GM12878 (cell line): ENCODE data around the gene COPS8. TPM values are rescaled to one million over a fixed set of nuclear protein-coding genes. Genes with fewer than 3 reads are reported as not detected.

Experiments
- CBFB ChIP-seq: IDR thresholded peaks from 2 replicates; pipeline ENCODE4 v1.6.1; 2016; ENCODE audit warnings: antibody characterized with exemption, low read depth
- CHD1 ChIP-seq: IDR thresholded peaks from 2 replicates; pipeline ENCODE4 v1.6.1; 2012; ENCODE audit warnings: low read depth, low read length, improper control_type of control experiment
- EP300 ChIP-seq, 2 experiments: fragments of 150-350 bp in 1 of 2; IDR thresholded peaks; 2 replicates each; pipeline ENCODE4 v1.6.1; 2011 to 2012; ENCODE audit warnings: low read depth in 2 of 2, low read length in 2 of 2, borderline replicate concordance in 1 of 2, improper control_type of control experiment in 1 of 2, inconsistent platforms in 1 of 2; ENCODE audit not compliant: control insufficient read depth in 1 of 2
- JUNB ChIP-seq: IDR thresholded peaks from 2 replicates; pipeline ENCODE4 v1.6.1; 2016; ENCODE audit warnings: antibody characterized with exemption, mild to moderate bottlenecking
- NBN ChIP-seq: fragments of 450-650 bp; IDR thresholded peaks from 2 replicates; pipeline ENCODE4 v1.6.1; 2016
- NR2C1 ChIP-seq: fragments of 450-650 bp; IDR thresholded peaks from 2 replicates; pipeline ENCODE4 v1.6.1; 2017; ENCODE audit warnings: antibody characterized with exemption, mild to moderate bottlenecking, moderate library complexity
- PAX5 ChIP-seq: IDR thresholded peaks from 2 replicates; pipeline ENCODE4 v1.6.1; 2011; ENCODE audit warnings: low read depth, low read length, borderline replicate concordance
- SMAD1 ChIP-seq: fragments of 450-650 bp; IDR thresholded peaks from 2 replicates; pipeline ENCODE4 v1.6.1; 2018; ENCODE audit warnings: mild to moderate bottlenecking, low read depth; ENCODE audit not compliant: partially characterized antibody
- YBX1 ChIP-seq: fragments of 450-650 bp; IDR thresholded peaks from 2 replicates; pipeline ENCODE4 v1.6.1; 2016; ENCODE audit warnings: antibody characterized with exemption
- ZNF24 ChIP-seq: fragments of 450-650 bp; IDR thresholded peaks from 2 replicates; pipeline ENCODE4 v1.6.1; 2017; ENCODE audit warnings: antibody characterized with exemption, mild to moderate bottlenecking
- polyA plus RNA-seq, 11 experiments: library from polyadenylated mRNA; depleted of rRNA in 4 of 11; unstranded in 6 of 11; stranded (reverse) in 5 of 11; fragments of >200 nt; fragmentation: Nextera tagmentation in 4 of 11; fragmentation: Illumina TruSeq in 1 of 11; extraction: Ambion mirVana in 4 of 11; extraction: Trizol in 1 of 11; gene quantifications; 1 replicate in 1 of 11; 2 replicates in 10 of 11; pipeline versions ENCODE4 v1.2.1 to v1.2.3, GENCODE V29; 2011 to 2016; ENCODE audit warnings: inconsistent platforms in 2 of 11, missing spikeins in 2 of 11, low read depth in 1 of 11
- total RNA-seq, 4 experiments: library from RNA; depleted of rRNA in 3 of 4; stranded (reverse); fragments of >200 nt in 3 of 4; fragmentation: Illumina TruSeq in 1 of 4; extraction: Trizol in 1 of 4; gene quantifications; 2 replicates each; pipeline versions ENCODE4 v1.2.1 to v1.2.3, GENCODE V29; 2013 to 2021
- TF ChIP-seq, protein P1 (sequence below): fragments of 450-650 bp; IDR thresholded peaks from 2 replicates; pipeline ENCODE4 v1.6.1; 2018; ENCODE audit warnings: mild to moderate bottlenecking, low read depth, moderate library complexity; ENCODE audit not compliant: partially characterized antibody
- TF ChIP-seq, protein P2 (sequence below): IDR thresholded peaks from 2 replicates; pipeline ENCODE4 v1.6.1; 2012; ENCODE audit warnings: low read depth, low read length, improper control_type of control experiment
- TF ChIP-seq, protein P3 (sequence below): fragments of 450-650 bp; IDR thresholded peaks from 2 replicates; pipeline ENCODE4 v1.6.1; 2017; ENCODE audit warnings: mild to moderate bottlenecking, moderate library complexity
- TF ChIP-seq, protein P4 (sequence below): IDR thresholded peaks from 2 replicates; pipeline ENCODE4 v1.6.1; 2012; ENCODE audit warnings: low read depth, low read length, improper control_type of control experiment
- TF ChIP-seq, protein P5 (sequence below): IDR thresholded peaks from 2 replicates; pipeline ENCODE4 v1.6.1; 2012; ENCODE audit warnings: low read length, inconsistent platforms

COPS8 gene
- total and polyA plus RNA-seq, 10 of the 15 experiments (the other 5 are each of a cell fraction or from before 2014, with no cell fraction given) = 44.0 to 134 (median 107) TPM

DNA sequence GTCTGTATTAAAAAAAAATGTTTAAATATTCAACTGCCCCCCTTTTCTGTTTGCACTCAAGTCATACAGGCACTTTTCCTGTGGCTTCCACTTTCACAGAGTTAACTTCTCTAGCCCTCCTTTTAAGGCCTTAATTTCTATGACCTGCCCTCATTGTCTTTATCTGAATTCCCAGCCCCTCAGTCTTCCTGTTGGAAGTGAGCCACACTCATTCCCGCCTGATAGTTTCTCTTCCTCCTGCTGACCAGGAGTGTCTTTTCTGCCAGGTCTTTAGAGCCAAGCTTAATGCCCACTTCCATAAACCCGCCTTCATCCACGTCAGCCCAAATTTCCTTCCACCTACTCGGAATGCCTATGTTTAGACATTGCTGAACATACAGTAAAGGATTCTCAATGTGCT is 10.5 kb downstream of the COPS8 start (continued):
- TF ChIP-seq, protein P1, sequence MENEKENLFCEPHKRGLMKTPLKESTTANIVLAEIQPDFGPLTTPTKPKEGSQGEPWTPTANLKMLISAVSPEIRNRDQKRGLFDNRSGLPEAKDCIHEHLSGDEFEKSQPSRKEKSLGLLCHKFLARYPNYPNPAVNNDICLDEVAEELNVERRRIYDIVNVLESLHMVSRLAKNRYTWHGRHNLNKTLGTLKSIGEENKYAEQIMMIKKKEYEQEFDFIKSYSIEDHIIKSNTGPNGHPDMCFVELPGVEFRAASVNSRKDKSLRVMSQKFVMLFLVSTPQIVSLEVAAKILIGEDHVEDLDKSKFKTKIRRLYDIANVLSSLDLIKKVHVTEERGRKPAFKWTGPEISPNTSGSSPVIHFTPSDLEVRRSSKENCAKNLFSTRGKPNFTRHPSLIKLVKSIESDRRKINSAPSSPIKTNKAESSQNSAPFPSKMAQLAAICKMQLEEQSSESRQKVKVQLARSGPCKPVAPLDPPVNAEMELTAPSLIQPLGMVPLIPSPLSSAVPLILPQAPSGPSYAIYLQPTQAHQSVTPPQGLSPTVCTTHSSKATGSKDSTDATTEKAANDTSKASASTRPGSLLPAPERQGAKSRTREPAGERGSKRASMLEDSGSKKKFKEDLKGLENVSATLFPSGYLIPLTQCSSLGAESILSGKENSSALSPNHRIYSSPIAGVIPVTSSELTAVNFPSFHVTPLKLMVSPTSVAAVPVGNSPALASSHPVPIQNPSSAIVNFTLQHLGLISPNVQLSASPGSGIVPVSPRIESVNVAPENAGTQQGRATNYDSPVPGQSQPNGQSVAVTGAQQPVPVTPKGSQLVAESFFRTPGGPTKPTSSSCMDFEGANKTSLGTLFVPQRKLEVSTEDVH = no peak
- no peak for TF ChIP-seq JUNB
- TF ChIP-seq, protein P2, sequence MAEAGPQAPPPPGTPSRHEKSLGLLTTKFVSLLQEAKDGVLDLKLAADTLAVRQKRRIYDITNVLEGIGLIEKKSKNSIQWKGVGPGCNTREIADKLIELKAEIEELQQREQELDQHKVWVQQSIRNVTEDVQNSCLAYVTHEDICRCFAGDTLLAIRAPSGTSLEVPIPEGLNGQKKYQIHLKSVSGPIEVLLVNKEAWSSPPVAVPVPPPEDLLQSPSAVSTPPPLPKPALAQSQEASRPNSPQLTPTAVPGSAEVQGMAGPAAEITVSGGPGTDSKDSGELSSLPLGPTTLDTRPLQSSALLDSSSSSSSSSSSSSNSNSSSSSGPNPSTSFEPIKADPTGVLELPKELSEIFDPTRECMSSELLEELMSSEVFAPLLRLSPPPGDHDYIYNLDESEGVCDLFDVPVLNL = no peak
- TF ChIP-seq CBFB = no peak
- TF ChIP-seq NR2C1 = no peak
- no peak for TF ChIP-seq PAX5
- TF ChIP-seq, protein P3, sequence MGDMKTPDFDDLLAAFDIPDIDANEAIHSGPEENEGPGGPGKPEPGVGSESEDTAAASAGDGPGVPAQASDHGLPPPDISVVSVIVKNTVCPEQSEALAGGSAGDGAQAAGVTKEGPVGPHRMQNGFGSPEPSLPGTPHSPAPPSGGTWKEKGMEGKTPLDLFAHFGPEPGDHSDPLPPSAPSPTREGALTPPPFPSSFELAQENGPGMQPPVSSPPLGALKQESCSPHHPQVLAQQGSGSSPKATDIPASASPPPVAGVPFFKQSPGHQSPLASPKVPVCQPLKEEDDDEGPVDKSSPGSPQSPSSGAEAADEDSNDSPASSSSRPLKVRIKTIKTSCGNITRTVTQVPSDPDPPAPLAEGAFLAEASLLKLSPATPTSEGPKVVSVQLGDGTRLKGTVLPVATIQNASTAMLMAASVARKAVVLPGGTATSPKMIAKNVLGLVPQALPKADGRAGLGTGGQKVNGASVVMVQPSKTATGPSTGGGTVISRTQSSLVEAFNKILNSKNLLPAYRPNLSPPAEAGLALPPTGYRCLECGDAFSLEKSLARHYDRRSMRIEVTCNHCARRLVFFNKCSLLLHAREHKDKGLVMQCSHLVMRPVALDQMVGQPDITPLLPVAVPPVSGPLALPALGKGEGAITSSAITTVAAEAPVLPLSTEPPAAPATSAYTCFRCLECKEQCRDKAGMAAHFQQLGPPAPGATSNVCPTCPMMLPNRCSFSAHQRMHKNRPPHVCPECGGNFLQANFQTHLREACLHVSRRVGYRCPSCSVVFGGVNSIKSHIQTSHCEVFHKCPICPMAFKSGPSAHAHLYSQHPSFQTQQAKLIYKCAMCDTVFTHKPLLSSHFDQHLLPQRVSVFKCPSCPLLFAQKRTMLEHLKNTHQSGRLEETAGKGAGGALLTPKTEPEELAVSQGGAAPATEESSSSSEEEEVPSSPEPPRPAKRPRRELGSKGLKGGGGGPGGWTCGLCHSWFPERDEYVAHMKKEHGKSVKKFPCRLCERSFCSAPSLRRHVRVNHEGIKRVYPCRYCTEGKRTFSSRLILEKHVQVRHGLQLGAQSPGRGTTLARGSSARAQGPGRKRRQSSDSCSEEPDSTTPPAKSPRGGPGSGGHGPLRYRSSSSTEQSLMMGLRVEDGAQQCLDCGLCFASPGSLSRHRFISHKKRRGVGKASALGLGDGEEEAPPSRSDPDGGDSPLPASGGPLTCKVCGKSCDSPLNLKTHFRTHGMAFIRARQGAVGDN = no peak
- TF ChIP-seq SMAD1 = no peak
- TF ChIP-seq ZNF24 = no peak
- no peak for TF ChIP-seq YBX1
- no peak for TF ChIP-seq CHD1
- TF ChIP-seq NBN = no peak
- TF ChIP-seq, protein P4, sequence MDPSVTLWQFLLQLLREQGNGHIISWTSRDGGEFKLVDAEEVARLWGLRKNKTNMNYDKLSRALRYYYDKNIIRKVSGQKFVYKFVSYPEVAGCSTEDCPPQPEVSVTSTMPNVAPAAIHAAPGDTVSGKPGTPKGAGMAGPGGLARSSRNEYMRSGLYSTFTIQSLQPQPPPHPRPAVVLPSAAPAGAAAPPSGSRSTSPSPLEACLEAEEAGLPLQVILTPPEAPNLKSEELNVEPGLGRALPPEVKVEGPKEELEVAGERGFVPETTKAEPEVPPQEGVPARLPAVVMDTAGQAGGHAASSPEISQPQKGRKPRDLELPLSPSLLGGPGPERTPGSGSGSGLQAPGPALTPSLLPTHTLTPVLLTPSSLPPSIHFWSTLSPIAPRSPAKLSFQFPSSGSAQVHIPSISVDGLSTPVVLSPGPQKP = no peak
- TF ChIP-seq, protein P5, sequence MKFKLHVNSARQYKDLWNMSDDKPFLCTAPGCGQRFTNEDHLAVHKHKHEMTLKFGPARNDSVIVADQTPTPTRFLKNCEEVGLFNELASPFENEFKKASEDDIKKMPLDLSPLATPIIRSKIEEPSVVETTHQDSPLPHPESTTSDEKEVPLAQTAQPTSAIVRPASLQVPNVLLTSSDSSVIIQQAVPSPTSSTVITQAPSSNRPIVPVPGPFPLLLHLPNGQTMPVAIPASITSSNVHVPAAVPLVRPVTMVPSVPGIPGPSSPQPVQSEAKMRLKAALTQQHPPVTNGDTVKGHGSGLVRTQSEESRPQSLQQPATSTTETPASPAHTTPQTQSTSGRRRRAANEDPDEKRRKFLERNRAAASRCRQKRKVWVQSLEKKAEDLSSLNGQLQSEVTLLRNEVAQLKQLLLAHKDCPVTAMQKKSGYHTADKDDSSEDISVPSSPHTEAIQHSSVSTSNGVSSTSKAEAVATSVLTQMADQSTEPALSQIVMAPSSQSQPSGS = no peak
- TF ChIP-seq EP300 (IDR thresholded peaks at IDR 0.05; ENCODE audit: borderline replicate concordance in 1 of 2, control insufficient read depth in 1 of 2, low read depth in 2 of 2, low read length in 2 of 2) = no peak
